CD14-positive monocyte (primary cell): ENCODE results near the gene SCUBE3. TPM values are rescaled to one million over a fixed set of nuclear protein-coding genes. Genes with fewer than 3 reads are reported as not detected.

Source experiments
- DNase-seq, 3 donors: peaks; one replicate each; pipeline ENCODE4 v3.0.0-alpha.2; 2011 to 2022
- H2AFZ ChIP-seq: 2 replicates; pipeline ENCODE4 v1.6.0; 2012; ENCODE audit warnings: mild to moderate bottlenecking, low read depth, low read length, inconsistent platforms; ENCODE audit not compliant: insufficient read depth, poor library complexity, severe bottlenecking
- H3K27ac ChIP-seq, 2 donors: 1 replicate in 1 of 2; 2 replicates in 1 of 2; pipeline ENCODE4 v1.5.1; 2012 to 2013; ENCODE audit warnings: low read length in 2 of 2, control low read depth in 1 of 2, inconsistent platforms in 1 of 2, low read depth in 1 of 2, mild to moderate bottlenecking in 1 of 2
- H3K27me3 ChIP-seq, 2 donors: one replicate each; pipeline versions ENCODE4 v1.6.0 to v1.6.1; 2011 to 2013; ENCODE audit warnings: low read length in 2 of 2; ENCODE audit not compliant: control insufficient read depth in 2 of 2, insufficient read depth in 2 of 2
- H3K36me3 ChIP-seq, 2 donors: replicated peaks in 1 of 2; 1 replicate in 1 of 2; 2 replicates in 1 of 2; pipeline versions ENCODE4 v1.5.1 to v1.6.1; 2012 to 2013; ENCODE audit warnings: low read length in 2 of 2, control low read depth in 1 of 2, inconsistent platforms in 1 of 2, mild to moderate bottlenecking in 1 of 2; ENCODE audit not compliant: insufficient read depth in 2 of 2, control insufficient read depth in 1 of 2
- H3K4me1 ChIP-seq, 2 donors: 1 replicate in 1 of 2; 2 replicates in 1 of 2; pipeline versions ENCODE4 v1.5.1 to v1.6.1; 2012 to 2013; ENCODE audit warnings: low read length in 2 of 2, control low read depth in 1 of 2, inconsistent platforms in 1 of 2, mild to moderate bottlenecking in 1 of 2, moderate library complexity in 1 of 2; ENCODE audit not compliant: insufficient read depth in 2 of 2, control insufficient read depth in 1 of 2
- H3K4me2 ChIP-seq: replicated peaks from 2 replicates; pipeline ENCODE3; 2012; ENCODE audit warnings: low read length, moderate library complexity, mild to moderate bottlenecking; ENCODE audit not compliant: poor library complexity, severe bottlenecking; ENCODE audit errors: extremely low read depth
- H3K4me3 ChIP-seq, 3 experiments: fragments of 200-600 bp in 1 of 3; sonication (generic) in 1 of 3; replicated peaks in 1 of 3; 1 replicate in 2 of 3; 2 replicates in 1 of 3; pipeline ENCODE4 v1.5.1; 2011 to 2013; ENCODE audit warnings: low read length in 3 of 3, mild to moderate bottlenecking in 3 of 3, control low read depth in 2 of 3, low read depth in 2 of 3, inconsistent platforms in 1 of 3, moderate library complexity in 1 of 3
- H3K79me2 ChIP-seq: 2 replicates; pipeline ENCODE4 v1.6.0; 2012; ENCODE audit warnings: mild to moderate bottlenecking, control low read depth, inconsistent platforms, low read length, moderate library complexity; ENCODE audit not compliant: insufficient read depth
- H3K9ac ChIP-seq: 2 replicates; pipeline ENCODE4 v1.6.0; 2017; ENCODE audit warnings: low read length, mild to moderate bottlenecking; ENCODE audit not compliant: insufficient read depth, poor library complexity, severe bottlenecking
- H3K9me3 ChIP-seq, 2 donors: replicated peaks in 1 of 2; 1 replicate in 1 of 2; 2 replicates in 1 of 2; pipeline versions ENCODE4 v1.5.1 to v1.6.1; 2012 to 2013; ENCODE audit warnings: low read length in 2 of 2, control low read depth in 1 of 2; ENCODE audit not compliant: control insufficient read depth in 1 of 2, insufficient read depth in 1 of 2
- H4K20me1 ChIP-seq: 2 replicates; pipeline ENCODE4 v1.6.0; 2012; ENCODE audit warnings: mild to moderate bottlenecking, low read length, control low read depth, moderate library complexity; ENCODE audit not compliant: insufficient read depth
- H3K27ac Mint-ChIP-seq, 7 donors: one replicate each; pipeline ENCODE4 v1.8.0; 2020; ENCODE audit warnings: mild to moderate bottlenecking in 7 of 7, mixed read lengths in 7 of 7, moderate library complexity in 6 of 7, inconsistent platforms in 2 of 7
- H3K27me3 Mint-ChIP-seq, 3 donors: one replicate each; pipeline ENCODE4 v1.8.0; 2021 to 2022; ENCODE audit warnings: low read depth in 3 of 3, mild to moderate bottlenecking in 3 of 3, mixed read lengths in 3 of 3, moderate library complexity in 3 of 3, inconsistent platforms in 1 of 3
- H3K36me3 Mint-ChIP-seq, 2 donors: one replicate each; pipeline ENCODE4 v1.8.0; 2020; ENCODE audit warnings: mixed read lengths in 2 of 2, inconsistent platforms in 1 of 2, mild to moderate bottlenecking in 1 of 2
- H3K4me1 Mint-ChIP-seq: one replicate; pipeline ENCODE4 v1.8.0; 2020; ENCODE audit warnings: mild to moderate bottlenecking, mixed read lengths
- H3K4me3 Mint-ChIP-seq, 2 donors: one replicate each; pipeline ENCODE4 v1.8.0; 2020; ENCODE audit warnings: mild to moderate bottlenecking in 2 of 2, mixed read lengths in 2 of 2, moderate library complexity in 1 of 2
- H3K9me3 Mint-ChIP-seq, 7 donors: one replicate each; pipeline ENCODE4 v1.8.0; 2020 to 2022; ENCODE audit warnings: mixed read lengths in 7 of 7, mild to moderate bottlenecking in 6 of 7, moderate library complexity in 6 of 7, inconsistent platforms in 2 of 7
- WGBS: methylation state at CpG from one replicate; pipeline ENCODE4 v1.1.5; 2013; ENCODE audit warnings: missing lambda C conversion rate; ENCODE audit not compliant: insufficient coverage; 5-methylcytosine and 5-hydroxymethylcytosine counted together
- intact Hi-C, 2 donors: fragments of 100-400 bp; cut with micrococcal nuclease; formaldehyde crosslinking; loops; one replicate each; pipeline versions ENCODE4 v1.15.0 to v1.15.1; 2023
- polyA plus RNA-seq, 3 donors: library from polyadenylated mRNA; depleted of rRNA in 1 of 3; unstranded in 2 of 3; stranded (reverse) in 1 of 3; fragments of 300-500 nt in 2 of 3; fragments of >200 nt in 1 of 3; fragmentation: Illumina TruSeq in 2 of 3; gene quantifications; 1 replicate in 2 of 3; 2 replicates in 1 of 3; pipeline ENCODE4 v1.2.3, GENCODE V29; 2012 to 2021
- TF ChIP-seq, protein P1 (sequence below): fragments of 200-600 bp; IDR thresholded peaks from one replicate; pipeline ENCODE4 v1.8.0; 2022; ENCODE audit warnings: antibody characterized with exemption, mild to moderate bottlenecking

SCUBE3 gene
- polyA plus RNA-seq, 3 donors: not detected

GRCh38 chr6:35265523-35265922 is 51.8 kb downstream of the SCUBE3 start:
- no peak overlapping the region for H3K27ac ChIP-seq
- H3K36me3 Mint-ChIP-seq: peaks cover 6 to 18% of the 10 kb centered on the region in 2 donors
- H3K4me3 Mint-ChIP-seq: no peak overlapping the region
- no peak overlapping the region for H3K9ac ChIP-seq
- H3K36me3 ChIP-seq: peaks cover 0 to 3% of the 10 kb centered on the region in 2 donors
- no peak overlapping the region for H3K4me3 ChIP-seq
- TF ChIP-seq, protein P1, sequence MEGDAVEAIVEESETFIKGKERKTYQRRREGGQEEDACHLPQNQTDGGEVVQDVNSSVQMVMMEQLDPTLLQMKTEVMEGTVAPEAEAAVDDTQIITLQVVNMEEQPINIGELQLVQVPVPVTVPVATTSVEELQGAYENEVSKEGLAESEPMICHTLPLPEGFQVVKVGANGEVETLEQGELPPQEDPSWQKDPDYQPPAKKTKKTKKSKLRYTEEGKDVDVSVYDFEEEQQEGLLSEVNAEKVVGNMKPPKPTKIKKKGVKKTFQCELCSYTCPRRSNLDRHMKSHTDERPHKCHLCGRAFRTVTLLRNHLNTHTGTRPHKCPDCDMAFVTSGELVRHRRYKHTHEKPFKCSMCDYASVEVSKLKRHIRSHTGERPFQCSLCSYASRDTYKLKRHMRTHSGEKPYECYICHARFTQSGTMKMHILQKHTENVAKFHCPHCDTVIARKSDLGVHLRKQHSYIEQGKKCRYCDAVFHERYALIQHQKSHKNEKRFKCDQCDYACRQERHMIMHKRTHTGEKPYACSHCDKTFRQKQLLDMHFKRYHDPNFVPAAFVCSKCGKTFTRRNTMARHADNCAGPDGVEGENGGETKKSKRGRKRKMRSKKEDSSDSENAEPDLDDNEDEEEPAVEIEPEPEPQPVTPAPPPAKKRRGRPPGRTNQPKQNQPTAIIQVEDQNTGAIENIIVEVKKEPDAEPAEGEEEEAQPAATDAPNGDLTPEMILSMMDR: no peak
- H3K79me2 ChIP-seq: peaks cover 33% of the 10 kb centered on the region
- intact Hi-C loops: no loop called here
- H3K4me1 Mint-ChIP-seq: peaks cover 30% of the 10 kb centered on the region
- H3K27ac Mint-ChIP-seq: peak overlapping the region in 1 of 7 donors; percentile 10
- H3K27me3 Mint-ChIP-seq: no peaks in the 10 kb centered on the region
- 96% methylated on average over 2 of the region's 2 CpGs for WGBS
- no peak for DNase-seq
- H3K27me3 ChIP-seq: no peaks in the 10 kb centered on the region
- H2AFZ ChIP-seq: no peak overlapping the region
- H3K9me3 ChIP-seq: no peaks in the 10 kb centered on the region
- H4K20me1 ChIP-seq: no peaks in the 10 kb centered on the region
- H3K4me2 ChIP-seq: no peak overlapping the region
- H3K4me1 ChIP-seq: peaks cover 15% of the 10 kb centered on the region in 2 donors
- H3K9me3 Mint-ChIP-seq: no peaks in the 10 kb centered on the region

DNA sequence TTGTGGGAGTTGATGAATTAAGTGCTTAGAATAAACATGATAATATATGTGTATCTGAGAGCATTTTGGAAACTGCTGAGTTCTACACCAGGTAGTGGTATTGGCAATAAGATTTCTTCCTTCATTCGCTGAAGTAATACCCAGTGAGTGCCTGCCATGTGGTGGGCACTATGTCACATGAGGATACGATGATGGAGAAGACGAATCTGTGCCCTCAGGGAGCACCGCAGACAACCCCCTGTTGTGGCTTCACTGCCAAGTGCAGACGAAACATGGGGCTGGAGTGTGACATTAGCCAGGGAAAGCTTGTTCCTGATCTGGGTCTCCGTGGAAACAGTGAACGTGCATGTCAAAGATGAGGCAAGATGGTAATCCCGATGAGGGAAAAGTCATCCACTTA is 53.7 kb downstream of the SCUBE3 start:
- Mint-ChIP-seq H3K27ac (peak overlapping the region in 1 of 7 donors; percentile 56), H3K4me1 (peaks cover 17% of the 10 kb centered on the region)
- intact Hi-C loops: no loop called here

More for the DNA sequence above, 53.7 kb downstream of the SCUBE3 start:
- Histone ChIP-seq H3K27ac (no peak overlapping the region), H3K27me3 (no peaks in the 10 kb centered on the region), H3K4me3 (no peak overlapping the region), H3K9ac (no peak overlapping the region), H4K20me1 (no peaks in the 10 kb centered on the region), H3K36me3 (peaks cover 0 to 3% of the 10 kb centered on the region in 2 donors), H3K4me1 (peaks cover 7 to 8% of the 10 kb centered on the region in 2 donors), H3K79me2 (peaks cover 20% of the 10 kb centered on the region), H3K4me2 (no peak overlapping the region), H3K9me3 (no peaks in the 10 kb centered on the region), H2AFZ (no peak overlapping the region)
- DNase-seq: no peak
- Mint-ChIP-seq H3K9me3 (no peaks in the 10 kb centered on the region), H3K4me3 (no peak overlapping the region), H3K36me3 (peaks cover 10 to 16% of the 10 kb centered on the region in 2 donors), H3K27me3 (no peaks in the 10 kb centered on the region)
- TF ChIP-seq, protein P1: no peak
- WGBS: 91% methylated on average over 5 of the region's 8 CpGs
